Right hindlimb (tissue), 1 donor: ENCODE results near the gene MPRIP.
"Not testable (repeated sequence)": the region's sequence is repeated elsewhere in the genome, so short reads cannot be mapped to it uniquely, and the experiment has no call there.

Source experiments
- DNase-seq: peaks from one replicate; pipeline ENCODE4 v3.0.0-alpha.2; 2018

MPRIP gene

GRCh38 chr17:17172001-17172939 is 130.0 kb downstream of the MPRIP start:
- DNase-seq, result peak; percentile 39

GRCh38 chr17:17172990-17173389 is 130.7 kb downstream of the MPRIP start:
- DNase-seq, result no peak

- DNase-seq, result no peak
These were observed 131.7 kb downstream of the MPRIP start for GRCh38 chr17:17173921-17174320.

- DNase-seq, result no peak
These were observed 133.1 kb downstream of the MPRIP start for GRCh38 chr17:17175340-17175739.

- no peak for DNase-seq
These were observed 133.7 kb downstream of the MPRIP start for GRCh38 chr17:17175917-17176316.

- no peak for DNase-seq
These were observed 134.1 kb downstream of the MPRIP start for GRCh38 chr17:17176341-17176740.

GRCh38 chr17:17177176-17177575 is 134.9 kb downstream of the MPRIP start:
- DNase-seq, result no peak

- DNase-seq, result no peak
These were observed 137.1 kb downstream of the MPRIP start for GRCh38 chr17:17179371-17179827.

- no peak for DNase-seq
These were observed 137.9 kb downstream of the MPRIP start for GRCh38 chr17:17180141-17180603.

- DNase-seq, result no peak
These were observed 138.7 kb downstream of the MPRIP start for GRCh38 chr17:17180741-17181525.

- no peak for DNase-seq
These were observed 139.7 kb downstream of the MPRIP start for GRCh38 chr17:17181666-17182597.

GRCh38 chr17:17182598-17183136 is 140.4 kb downstream of the MPRIP start:
- DNase-seq, result no peak

GRCh38 chr17:17183744-17184143 is 141.5 kb downstream of the MPRIP start:
- no peak for DNase-seq

GRCh38 chr17:17184985-17185757 is 142.9 kb downstream of the MPRIP start:
- not testable (repeated sequence) for DNase-seq

GRCh38 chr17:17186051-17186450 is 143.8 kb downstream of the MPRIP start:
- no peak for DNase-seq

- no peak for DNase-seq
These were observed 144.6 kb downstream of the MPRIP start for GRCh38 chr17:17186551-17187505.

GRCh38 chr17:17188586-17188985 is 146.3 kb downstream of the MPRIP start:
- DNase-seq, result no peak

- no peak for DNase-seq
These were observed 147.3 kb downstream of the MPRIP start for GRCh38 chr17:17189559-17189958.

GRCh38 chr17:17190188-17190587 is 147.9 kb downstream of the MPRIP start:
- no peak for DNase-seq

- no peak for DNase-seq
These were observed 149.1 kb downstream of the MPRIP start for GRCh38 chr17:17191346-17191792.
